ENCODE results near the gene MEMO1. TPM values are rescaled to one million over a fixed set of nuclear protein-coding genes. Genes with fewer than 3 reads are reported as not detected.
"Not testable (repeated sequence)": the region's sequence is repeated elsewhere in the genome, so short reads cannot be mapped to it uniquely, and the experiment has no call there.

Gene MEMO1
- polyA plus RNA-seq, 1 donor (not counting 4 experiments of a cell fraction or from before 2014, with no cell fraction given): 125 TPM

- no peak for DNase-seq (ENCODE audit: low read depth, low spot score)
- Histone ChIP-seq H3K9me3 (ENCODE audit: control insufficient read depth, low read depth, low read length) (no peaks in the 10 kb centered on the region), H2AFZ (ENCODE audit: control insufficient read depth, low read length) (peak overlapping the region; percentile 16), H4K20me1 (ENCODE audit: control insufficient read depth, extremely low read depth, insufficient read depth, low read length) (no peaks in the 10 kb centered on the region), H3K4me2 (ENCODE audit: control insufficient read depth, extremely low read depth, insufficient read depth, low read depth, low read length) (no peak overlapping the region), H3K79me2 (ENCODE audit: control insufficient read depth, insufficient read depth, low read length) (no peaks in the 10 kb centered on the region), H3K9ac (ENCODE audit: control insufficient read depth, extremely low read depth, insufficient read depth, low read length) (no peak overlapping the region), H3K27me3 (ENCODE audit: control insufficient read depth, extremely low read depth, insufficient read depth, low read length) (no peaks in the 10 kb centered on the region), H3K4me1 (ENCODE audit: control insufficient read depth, extremely low read depth, insufficient read depth, low read length) (peaks cover 4% of the 10 kb centered on the region), H3K9me1 (ENCODE audit: control insufficient read depth, extremely low read depth, insufficient read depth, low read length) (no peaks in the 10 kb centered on the region), H3K4me3 (ENCODE audit: control insufficient read depth in 2 of 3, extremely low read depth in 1 of 3, insufficient read depth in 2 of 3, low read depth in 1 of 3, low read length in 3 of 3) (no peak overlapping the region), H3K27ac (ENCODE audit: control insufficient read depth, insufficient read depth, low read length) (no peak overlapping the region), H3K36me3 (ENCODE audit: control insufficient read depth in 2 of 2, extremely low read depth in 1 of 2, insufficient read depth in 2 of 2, low read length in 2 of 2) (no peaks in the 10 kb centered on the region)
- no peak for FAIRE-seq
- TF ChIP-seq CTCF (optimal IDR thresholded peaks at IDR 0.05 in 1 of 3, IDR thresholded peaks at IDR 0.05 in 1 of 3, conservative IDR thresholded peaks at IDR 0.05 in 1 of 3; ENCODE audit: extremely low read depth in 1 of 3, insufficient read depth in 2 of 3, low read length in 3 of 3) (no peak), EZH2 (IDR thresholded peaks at IDR 0.05; ENCODE audit: low read length) (no peak)
- dilution Hi-C loops (cut with MboI; ENCODE audit: extremely low pct_ligation_motif_present, low sequenced_read_pairs): no loop called here
Measured at GRCh38 chr2:32058130-32058529, 47.3 kb upstream of the MEMO1 start.

- H3K4me1 ChIP-seq (ENCODE audit: control insufficient read depth, extremely low read depth, insufficient read depth, low read length); H3K4me2 ChIP-seq (ENCODE audit: control insufficient read depth, extremely low read depth, insufficient read depth, low read depth, low read length); H3K36me3 ChIP-seq (ENCODE audit: control insufficient read depth in 2 of 2, extremely low read depth in 1 of 2, insufficient read depth in 2 of 2, low read length in 2 of 2); H3K9me3 ChIP-seq (ENCODE audit: control insufficient read depth, low read depth, low read length); H3K4me3 ChIP-seq (ENCODE audit: control insufficient read depth in 2 of 3, extremely low read depth in 1 of 3, insufficient read depth in 2 of 3, low read depth in 1 of 3, low read length in 3 of 3); dilution Hi-C loops (cut with MboI; ENCODE audit: extremely low pct_ligation_motif_present, low sequenced_read_pairs); H3K9ac ChIP-seq (ENCODE audit: control insufficient read depth, extremely low read depth, insufficient read depth, low read length); DNase-seq (ENCODE audit: low read depth, low spot score); H2AFZ ChIP-seq (ENCODE audit: control insufficient read depth, low read length); FAIRE-seq; H3K9me1 ChIP-seq (ENCODE audit: control insufficient read depth, extremely low read depth, insufficient read depth, low read length); H3K27me3 ChIP-seq (ENCODE audit: control insufficient read depth, extremely low read depth, insufficient read depth, low read length); H3K79me2 ChIP-seq (ENCODE audit: control insufficient read depth, insufficient read depth, low read length); H4K20me1 ChIP-seq (ENCODE audit: control insufficient read depth, extremely low read depth, insufficient read depth, low read length); H3K27ac ChIP-seq (ENCODE audit: control insufficient read depth, insufficient read depth, low read length): not testable (repeated sequence)
Measured at GRCh38 chr2:32054583-32054982, 43.8 kb upstream of the MEMO1 start.

GRCh38 chr2:32051836-32052439 lies 41.1 kb upstream of the MEMO1 start:
- H3K9ac ChIP-seq (ENCODE audit: control insufficient read depth, extremely low read depth, insufficient read depth, low read length): no peak overlapping the region
- dilution Hi-C loops (cut with MboI; ENCODE audit: extremely low pct_ligation_motif_present, low sequenced_read_pairs): no loop called here
- no peak overlapping the region for H3K4me2 ChIP-seq (ENCODE audit: control insufficient read depth, extremely low read depth, insufficient read depth, low read depth, low read length)
- FAIRE-seq (no peak), DNase-seq (ENCODE audit: low read depth, low spot score) (no peak)
- no peak overlapping the region for H3K27ac ChIP-seq (ENCODE audit: control insufficient read depth, insufficient read depth, low read length)
- H3K9me3 ChIP-seq (ENCODE audit: control insufficient read depth, low read depth, low read length): no peaks in the 10 kb centered on the region
- H3K36me3 ChIP-seq (ENCODE audit: control insufficient read depth in 2 of 2, extremely low read depth in 1 of 2, insufficient read depth in 2 of 2, low read length in 2 of 2): no peaks in the 10 kb centered on the region
- H3K9me1 ChIP-seq (ENCODE audit: control insufficient read depth, extremely low read depth, insufficient read depth, low read length): no peaks in the 10 kb centered on the region
- H3K79me2 ChIP-seq (ENCODE audit: control insufficient read depth, insufficient read depth, low read length): no peaks in the 10 kb centered on the region
- no peak overlapping the region for H3K4me3 ChIP-seq (ENCODE audit: control insufficient read depth in 2 of 3, extremely low read depth in 1 of 3, insufficient read depth in 2 of 3, low read depth in 1 of 3, low read length in 3 of 3)
- H2AFZ ChIP-seq (ENCODE audit: control insufficient read depth, low read length): no peak overlapping the region
- H4K20me1 ChIP-seq (ENCODE audit: control insufficient read depth, extremely low read depth, insufficient read depth, low read length): no peaks in the 10 kb centered on the region
- H3K4me1 ChIP-seq (ENCODE audit: control insufficient read depth, extremely low read depth, insufficient read depth, low read length): no peaks in the 10 kb centered on the region
- TF ChIP-seq CTCF (optimal IDR thresholded peaks at IDR 0.05 in 1 of 3, IDR thresholded peaks at IDR 0.05 in 1 of 3, conservative IDR thresholded peaks at IDR 0.05 in 1 of 3; ENCODE audit: extremely low read depth in 1 of 3, insufficient read depth in 2 of 3, low read length in 3 of 3): no peak
- no peak for TF ChIP-seq EZH2 (IDR thresholded peaks at IDR 0.05; ENCODE audit: low read length)
- no peaks in the 10 kb centered on the region for H3K27me3 ChIP-seq (ENCODE audit: control insufficient read depth, extremely low read depth, insufficient read depth, low read length)

Data from keratinocyte (primary cell).